HL-60 (cell line): ENCODE results near the gene TCERG1.

Experiments used
- DNase-seq, 2 experiments: peaks; one replicate each; pipeline ENCODE4 v3.0.0-alpha.2; 2010 to 2020; ENCODE audit warnings: low read depth in 1 of 2, low spot score in 1 of 2
- H3K27ac ChIP-seq: fragments of 250-450 bp; sonication (Bioruptor Pico); replicated peaks from 2 replicates; pipeline ENCODE4 v1.5.1; 2020; ENCODE audit warnings: mild to moderate bottlenecking, moderate library complexity
- H3K27me3 ChIP-seq: fragments of 250-450 bp; sonication (Bioruptor Pico); 2 replicates; pipeline ENCODE4 v1.5.1; 2021; ENCODE audit warnings: mild to moderate bottlenecking, moderate library complexity; ENCODE audit not compliant: insufficient read depth, poor library complexity, severe bottlenecking
- H3K4me3 ChIP-seq: replicated peaks from 2 replicates; pipeline ENCODE4 v1.5.1; 2011; ENCODE audit warnings: mild to moderate bottlenecking, control low read depth, low read length; ENCODE audit not compliant: insufficient read depth
- GABPA ChIP-seq: IDR thresholded peaks from 2 replicates; pipeline ENCODE4 v1.6.1; 2012; ENCODE audit warnings: low read depth
- POLR2AphosphoS5 ChIP-seq: IDR thresholded peaks from 2 replicates; pipeline ENCODE4 v1.6.1; 2012; ENCODE audit warnings: low read depth
- SPI1 ChIP-seq: IDR thresholded peaks from 2 replicates; pipeline ENCODE4 v1.6.1; 2012; ENCODE audit warnings: low read depth, mild to moderate bottlenecking, borderline replicate concordance
- TF ChIP-seq, protein P1 (sequence below): IDR thresholded peaks from one replicate; pipeline ENCODE4 v1.5.1; 2011; ENCODE audit warnings: low read length, control low read depth, inconsistent platforms; ENCODE audit not compliant: insufficient read depth
- TF ChIP-seq, protein P2 (sequence below): IDR thresholded peaks from 2 replicates; pipeline ENCODE4 v1.6.1; 2012; ENCODE audit warnings: low read depth; ENCODE audit not compliant: insufficient replicate concordance

The TCERG1 gene

DNA sequence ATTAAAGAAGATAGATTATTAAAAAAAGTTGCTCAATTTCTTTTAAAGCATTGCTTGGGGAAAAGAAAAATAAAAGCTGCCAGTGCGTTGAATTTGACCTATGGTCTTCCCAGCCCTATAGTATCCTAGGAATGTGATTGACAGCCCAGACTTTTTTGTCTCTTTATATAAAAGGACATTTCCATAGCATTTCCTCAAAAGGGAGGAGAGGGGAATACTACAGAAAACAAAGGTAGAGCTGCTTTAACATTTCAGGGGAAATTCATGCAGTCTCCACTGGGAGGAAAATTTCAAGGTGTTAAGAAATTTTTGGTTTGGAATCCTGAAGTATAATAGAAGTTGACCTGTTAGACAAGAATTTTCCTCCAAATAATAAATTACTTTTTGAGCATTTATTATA, 86.7 kb downstream of the TCERG1 start:
- no peaks in the 10 kb centered on the region for H3K27me3 ChIP-seq
- TF ChIP-seq SPI1 (no peak), POLR2AphosphoS5 (no peak), GABPA (no peak)
- TF ChIP-seq, protein P1, sequence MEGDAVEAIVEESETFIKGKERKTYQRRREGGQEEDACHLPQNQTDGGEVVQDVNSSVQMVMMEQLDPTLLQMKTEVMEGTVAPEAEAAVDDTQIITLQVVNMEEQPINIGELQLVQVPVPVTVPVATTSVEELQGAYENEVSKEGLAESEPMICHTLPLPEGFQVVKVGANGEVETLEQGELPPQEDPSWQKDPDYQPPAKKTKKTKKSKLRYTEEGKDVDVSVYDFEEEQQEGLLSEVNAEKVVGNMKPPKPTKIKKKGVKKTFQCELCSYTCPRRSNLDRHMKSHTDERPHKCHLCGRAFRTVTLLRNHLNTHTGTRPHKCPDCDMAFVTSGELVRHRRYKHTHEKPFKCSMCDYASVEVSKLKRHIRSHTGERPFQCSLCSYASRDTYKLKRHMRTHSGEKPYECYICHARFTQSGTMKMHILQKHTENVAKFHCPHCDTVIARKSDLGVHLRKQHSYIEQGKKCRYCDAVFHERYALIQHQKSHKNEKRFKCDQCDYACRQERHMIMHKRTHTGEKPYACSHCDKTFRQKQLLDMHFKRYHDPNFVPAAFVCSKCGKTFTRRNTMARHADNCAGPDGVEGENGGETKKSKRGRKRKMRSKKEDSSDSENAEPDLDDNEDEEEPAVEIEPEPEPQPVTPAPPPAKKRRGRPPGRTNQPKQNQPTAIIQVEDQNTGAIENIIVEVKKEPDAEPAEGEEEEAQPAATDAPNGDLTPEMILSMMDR, result no peak
- TF ChIP-seq, protein P2, sequence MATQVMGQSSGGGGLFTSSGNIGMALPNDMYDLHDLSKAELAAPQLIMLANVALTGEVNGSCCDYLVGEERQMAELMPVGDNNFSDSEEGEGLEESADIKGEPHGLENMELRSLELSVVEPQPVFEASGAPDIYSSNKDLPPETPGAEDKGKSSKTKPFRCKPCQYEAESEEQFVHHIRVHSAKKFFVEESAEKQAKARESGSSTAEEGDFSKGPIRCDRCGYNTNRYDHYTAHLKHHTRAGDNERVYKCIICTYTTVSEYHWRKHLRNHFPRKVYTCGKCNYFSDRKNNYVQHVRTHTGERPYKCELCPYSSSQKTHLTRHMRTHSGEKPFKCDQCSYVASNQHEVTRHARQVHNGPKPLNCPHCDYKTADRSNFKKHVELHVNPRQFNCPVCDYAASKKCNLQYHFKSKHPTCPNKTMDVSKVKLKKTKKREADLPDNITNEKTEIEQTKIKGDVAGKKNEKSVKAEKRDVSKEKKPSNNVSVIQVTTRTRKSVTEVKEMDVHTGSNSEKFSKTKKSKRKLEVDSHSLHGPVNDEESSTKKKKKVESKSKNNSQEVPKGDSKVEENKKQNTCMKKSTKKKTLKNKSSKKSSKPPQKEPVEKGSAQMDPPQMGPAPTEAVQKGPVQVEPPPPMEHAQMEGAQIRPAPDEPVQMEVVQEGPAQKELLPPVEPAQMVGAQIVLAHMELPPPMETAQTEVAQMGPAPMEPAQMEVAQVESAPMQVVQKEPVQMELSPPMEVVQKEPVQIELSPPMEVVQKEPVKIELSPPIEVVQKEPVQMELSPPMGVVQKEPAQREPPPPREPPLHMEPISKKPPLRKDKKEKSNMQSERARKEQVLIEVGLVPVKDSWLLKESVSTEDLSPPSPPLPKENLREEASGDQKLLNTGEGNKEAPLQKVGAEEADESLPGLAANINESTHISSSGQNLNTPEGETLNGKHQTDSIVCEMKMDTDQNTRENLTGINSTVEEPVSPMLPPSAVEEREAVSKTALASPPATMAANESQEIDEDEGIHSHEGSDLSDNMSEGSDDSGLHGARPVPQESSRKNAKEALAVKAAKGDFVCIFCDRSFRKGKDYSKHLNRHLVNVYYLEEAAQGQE, result no peak
- no peak overlapping the region for H3K27ac ChIP-seq
- H3K4me3 ChIP-seq, result no peak overlapping the region
- no peak for DNase-seq

DNA sequence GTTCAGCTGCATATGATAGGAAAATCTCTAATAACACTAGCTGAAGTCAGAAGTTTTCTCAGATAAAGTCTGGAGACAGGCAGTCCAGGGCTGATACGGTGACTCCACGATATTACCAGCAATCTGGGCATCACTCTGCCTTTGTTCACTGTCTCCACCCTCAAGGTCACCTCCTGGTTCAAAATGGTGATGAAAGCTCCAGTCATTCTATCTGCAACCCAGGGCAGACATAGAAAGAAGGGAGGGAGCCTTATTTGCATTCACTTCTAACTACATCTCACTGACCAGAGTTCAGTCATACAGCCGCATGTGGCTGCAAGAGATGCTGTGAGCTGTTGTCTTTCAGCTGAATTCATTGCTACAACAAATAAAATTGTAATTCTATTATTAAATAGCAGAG, 91.3 kb downstream of the TCERG1 start:
- no peak overlapping the region for H3K4me3 ChIP-seq

DNA sequence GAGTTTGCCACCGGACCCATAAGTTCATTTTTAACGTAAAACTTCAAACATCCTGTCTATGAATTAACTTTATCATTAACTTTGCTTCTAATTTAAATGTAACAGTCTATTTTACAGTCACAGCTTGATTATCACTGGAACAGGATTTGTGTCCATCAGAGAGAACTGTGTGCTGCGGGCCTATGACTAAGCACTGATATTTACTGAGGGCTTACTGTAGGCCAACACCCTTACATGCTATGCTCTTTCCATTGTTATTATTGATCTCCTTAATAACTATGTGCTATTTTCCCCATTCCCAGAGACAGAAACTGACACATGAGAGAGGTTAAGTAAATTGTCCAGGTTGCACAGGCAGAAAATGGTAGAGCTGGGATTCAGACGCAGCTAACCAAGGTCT, 92.8 kb downstream of the TCERG1 start:
- no peak overlapping the region for H3K4me3 ChIP-seq
- no peaks in the 10 kb centered on the region for H3K27me3 ChIP-seq
- TF ChIP-seq, protein P2, result no peak
- TF ChIP-seq GABPA, result no peak
- TF ChIP-seq, protein P1, result no peak
- H3K27ac ChIP-seq, result no peak overlapping the region
- no peak for DNase-seq

More for the DNA sequence above, 91.3 kb downstream of the TCERG1 start:
- DNase-seq, result no peak
- no peak overlapping the region for H3K27ac ChIP-seq
- no peaks in the 10 kb centered on the region for H3K27me3 ChIP-seq
- TF ChIP-seq POLR2AphosphoS5, result no peak

DNA sequence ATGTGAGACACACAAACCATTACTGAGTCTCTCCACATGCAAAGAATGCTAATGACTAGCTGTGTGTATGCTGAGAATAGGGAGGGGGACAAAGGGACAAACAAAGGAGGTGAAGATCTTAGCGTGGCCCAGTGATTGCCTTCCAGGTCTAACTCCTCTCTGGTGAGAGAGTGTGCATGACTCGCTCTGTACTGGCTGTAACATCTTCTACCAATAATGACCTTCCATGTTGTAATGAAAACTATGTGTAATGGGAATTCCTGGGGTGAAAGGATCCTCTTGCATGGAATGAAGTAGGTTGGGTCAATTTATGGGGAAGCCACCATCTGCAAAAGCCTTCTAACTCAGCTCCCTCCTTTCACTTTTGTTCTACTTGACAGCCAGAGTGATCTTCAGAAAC, 93.3 kb downstream of the TCERG1 start:
- H3K27me3 ChIP-seq, result no peaks in the 10 kb centered on the region
- H3K4me3 ChIP-seq, result no peak overlapping the region
- DNase-seq, result no peak
- H3K27ac ChIP-seq, result no peak overlapping the region
- no peak for TF ChIP-seq GABPA
- TF ChIP-seq, protein P2, result no peak
- TF ChIP-seq, protein P1, result no peak
- no peak for TF ChIP-seq SPI1
- TF ChIP-seq POLR2AphosphoS5, result no peak
